ENCODE results near the gene CHIT1.

GRCh38 chr1:203200916-203201315, 28.6 kb downstream of the CHIT1 start:
- TF ChIP-seq RAD21 (IDR thresholded peaks at IDR 0.05; ENCODE audit: low read depth) (no peak), JUND (IDR thresholded peaks at IDR 0.05) (no peak), CTCF (IDR thresholded peaks at IDR 0.05 in 2 of 3, conservative IDR thresholded peaks at IDR 0.05 in 1 of 3; ENCODE audit: borderline replicate concordance in 1 of 3, insufficient read depth in 1 of 3, low read depth in 2 of 3, low read length in 2 of 3) (no peak), FOSL1 (IDR thresholded peaks at IDR 0.05; ENCODE audit: low read depth) (no peak), SP1 (IDR thresholded peaks at IDR 0.05; ENCODE audit: low read depth) (no peak), POLR2AphosphoS5 (IDR thresholded peaks at IDR 0.05; ENCODE audit: low read depth, low read length) (no peak), EZH2phosphoT487 (IDR thresholded peaks at IDR 0.05; ENCODE audit: borderline replicate concordance) (no peak), POLR2A (IDR thresholded peaks at IDR 0.05; ENCODE audit: borderline replicate concordance, extremely low read depth, insufficient read depth, insufficient read length) (no peak), ZFX (IDR thresholded peaks at IDR 0.05) (no peak), EZH2 (IDR thresholded peaks at IDR 0.05) (no peak), ATF3 (IDR thresholded peaks at IDR 0.05) (no peak)

Data from HCT116 (cell line).